Mucosa of descending colon (tissue), 3 donors: ENCODE measurements around the gene OR10V1. TPM values are rescaled to one million over a fixed set of nuclear protein-coding genes. Genes with fewer than 3 reads are reported as not detected.

Experiments used
- ATAC-seq: fragments of 200-7000 bp; cut with Tn5 transposase; one replicate; pipeline ENCODE4 v1.9.1; 2020; ENCODE audit warnings: mild to moderate bottlenecking, moderate library complexity
- DNase-seq, 3 donors: peaks; one replicate each; pipeline ENCODE4 v3.0.0-alpha.2; 2020
- H3K36me3 ChIP-seq: fragments of 200-600 bp; one replicate; pipeline ENCODE4 v1.8.0; 2021; ENCODE audit warnings: low read depth, mild to moderate bottlenecking
- H3K4me1 ChIP-seq: fragments of 200-600 bp; one replicate; pipeline ENCODE4 v1.8.0; 2021; ENCODE audit warnings: low read depth, mild to moderate bottlenecking
- H3K4me3 ChIP-seq: fragments of 200-600 bp; one replicate; pipeline ENCODE4 v1.8.0; 2021; ENCODE audit warnings: mild to moderate bottlenecking
- H3K9me3 ChIP-seq: fragments of 200-600 bp; one replicate; pipeline ENCODE4 v1.8.0; 2021; ENCODE audit warnings: mild to moderate bottlenecking
- intact Hi-C, 2 donors: fragments of 100-400 bp; cut with DNase I in 1 of 2; cut with micrococcal nuclease in 1 of 2; formaldehyde crosslinking; loops; one replicate each; pipeline versions ENCODE4 v1.11.0 to v1.11.1; 2022; cut with DNase I, micrococcal nuclease
- total RNA-seq, 3 donors: library from RNA; stranded (reverse); fragmentation: NEBNext Ultra II Directional in 2 of 3; extraction: Animal tissue kit (Norgen Biotek cat#: 25700) in 2 of 3; gene quantifications; one replicate each; pipeline versions ENCODE4 v1.2.1 to v1.2.4, GENCODE V29; 2021 to 2023
- TF ChIP-seq, protein P1 (sequence below): fragments of 200-600 bp; IDR thresholded peaks from one replicate; pipeline ENCODE4 v1.8.0; 2022; ENCODE audit warnings: antibody characterized with exemption, mild to moderate bottlenecking
- donor health status: DM: no; HTN: no; CAD: no; lungs with moderate emphysema.
- donor health status: DM: no; HTN: no; CAD: no.
- donor health status: DM: no; HTN: yes; CAD: no.

The OR10V1 gene
- total RNA-seq, 3 donors from 2014 or later, result not detected

GRCh38 chr11:59756845-59757244 is 43.2 kb upstream of the OR10V1 start:
- H3K4me1 ChIP-seq, result peaks cover 27% of the 10 kb centered on the region
- ATAC-seq (peak; percentile 68), DNase-seq (peak; percentile 62 to 67 (median 64))
- no peaks in the 10 kb centered on the region for H3K9me3 ChIP-seq
- TF ChIP-seq, protein P1, sequence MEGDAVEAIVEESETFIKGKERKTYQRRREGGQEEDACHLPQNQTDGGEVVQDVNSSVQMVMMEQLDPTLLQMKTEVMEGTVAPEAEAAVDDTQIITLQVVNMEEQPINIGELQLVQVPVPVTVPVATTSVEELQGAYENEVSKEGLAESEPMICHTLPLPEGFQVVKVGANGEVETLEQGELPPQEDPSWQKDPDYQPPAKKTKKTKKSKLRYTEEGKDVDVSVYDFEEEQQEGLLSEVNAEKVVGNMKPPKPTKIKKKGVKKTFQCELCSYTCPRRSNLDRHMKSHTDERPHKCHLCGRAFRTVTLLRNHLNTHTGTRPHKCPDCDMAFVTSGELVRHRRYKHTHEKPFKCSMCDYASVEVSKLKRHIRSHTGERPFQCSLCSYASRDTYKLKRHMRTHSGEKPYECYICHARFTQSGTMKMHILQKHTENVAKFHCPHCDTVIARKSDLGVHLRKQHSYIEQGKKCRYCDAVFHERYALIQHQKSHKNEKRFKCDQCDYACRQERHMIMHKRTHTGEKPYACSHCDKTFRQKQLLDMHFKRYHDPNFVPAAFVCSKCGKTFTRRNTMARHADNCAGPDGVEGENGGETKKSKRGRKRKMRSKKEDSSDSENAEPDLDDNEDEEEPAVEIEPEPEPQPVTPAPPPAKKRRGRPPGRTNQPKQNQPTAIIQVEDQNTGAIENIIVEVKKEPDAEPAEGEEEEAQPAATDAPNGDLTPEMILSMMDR, result no peak
- no peak overlapping the region for H3K4me3 ChIP-seq
- intact Hi-C loops, result loop anchor here in 1 of 2 donors (5.0 kb wide), 1 partner anchor 45 kb away; no protein-coding TSS in a partner anchor
- no peaks in the 10 kb centered on the region for H3K36me3 ChIP-seq

DNA sequence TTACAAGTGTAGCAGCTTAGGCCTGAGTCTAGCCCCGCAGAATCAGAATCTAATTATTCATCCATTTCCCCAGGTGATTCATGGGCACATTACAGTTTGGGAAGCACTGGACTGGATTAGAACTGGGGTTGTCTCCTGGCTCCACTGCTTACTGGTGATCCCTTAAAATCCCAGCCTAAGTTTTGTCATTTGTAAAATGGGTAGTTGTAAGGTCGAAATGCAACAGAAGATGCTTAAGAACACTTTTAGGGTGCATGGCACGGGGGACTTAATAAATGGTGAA is 42.9 kb upstream of the OR10V1 start:
- Histone ChIP-seq H3K9me3 (no peaks in the 10 kb centered on the region), H3K4me1 (peaks cover 30% of the 10 kb centered on the region), H3K36me3 (no peaks in the 10 kb centered on the region), H3K4me3 (peak overlapping the region; percentile 80)
- intact Hi-C loops, result loop anchor here in 1 of 2 donors (5.0 kb wide), 1 partner anchor 46 kb away; no protein-coding TSS in a partner anchor
- ATAC-seq, result no peak
- TF ChIP-seq, protein P1, result no peak
- DNase-seq, result no peak

GRCh38 chr11:59755701-59756557 is 42.3 kb upstream of the OR10V1 start:
- Histone ChIP-seq H3K4me3 (peak overlapping the region; percentile 80), H3K9me3 (no peaks in the 10 kb centered on the region), H3K4me1 (peaks cover 30% of the 10 kb centered on the region), H3K36me3 (no peaks in the 10 kb centered on the region)
- TF ChIP-seq, protein P1, result no peak
- peak; percentile 82 for ATAC-seq
- DNase-seq, result peak; percentile 88
- intact Hi-C loops, result loop anchor here in 1 of 2 donors (5.0 kb wide), 1 partner anchor 46 kb away; no protein-coding TSS in a partner anchor

- peaks cover 28% of the 10 kb centered on the region for H3K4me1 ChIP-seq
Observed at GRCh38 chr11:59754859-59755700, 41.4 kb upstream of the OR10V1 start, which contains the start of gene STX3. STX3 (plus strand) TSS chr11:59755376; CDS start chr11:59755606, 230 bp downstream.

GRCh38 chr11:59754494-59754858 is 40.8 kb upstream of the OR10V1 start:
- peak; percentile 6 for ATAC-seq
- peak overlapping the region; percentile 80 for H3K4me3 ChIP-seq
- H3K9me3 ChIP-seq, result no peaks in the 10 kb centered on the region
- DNase-seq, result peak in 2 of 3 donors; percentile 45 to 50
- intact Hi-C loops, result no loop called here
- no peaks in the 10 kb centered on the region for H3K36me3 ChIP-seq
- TF ChIP-seq, protein P1, result no peak
- H3K4me1 ChIP-seq, result peaks cover 28% of the 10 kb centered on the region

More at GRCh38 chr11:59754859-59755700, 41.4 kb upstream of the OR10V1 start, which contains the start of gene STX3:
- peak; percentile 81 to 88 (median 87) for DNase-seq
- TF ChIP-seq, protein P1, result no peak
- peak; percentile 85 for ATAC-seq
- intact Hi-C loops, result loop anchor here in 1 of 2 donors (5.0 kb wide), 1 partner anchor 47 kb away; no protein-coding TSS in a partner anchor
- H3K9me3 ChIP-seq, result no peaks in the 10 kb centered on the region
- H3K4me3 ChIP-seq, result peak within 1 kb of the TSS; percentile 80
- no peaks in the 10 kb centered on the region for H3K36me3 ChIP-seq
